ENCODE data around the gene TMEM72.

Gene TMEM72

GRCh38 chr10:44920252-44920651 lies 9.1 kb downstream of the TMEM72 start:
- DNase-seq (ENCODE audit: low read depth), result no peak

- DNase-seq (ENCODE audit: low read depth), result no peak
Measured at GRCh38 chr10:44921061-44921460, 9.9 kb downstream of the TMEM72 start.

- DNase-seq (ENCODE audit: low read depth), result no peak
Measured at GRCh38 chr10:44921506-44921905, 10.4 kb downstream of the TMEM72 start.

GRCh38 chr10:44922021-44922420 lies 10.9 kb downstream of the TMEM72 start:
- no peak for DNase-seq (ENCODE audit: low read depth)

GRCh38 chr10:44922796-44923545 lies 11.8 kb downstream of the TMEM72 start:
- DNase-seq (ENCODE audit: low read depth), result no peak

- DNase-seq (ENCODE audit: low read depth), result no peak
Measured at GRCh38 chr10:44923611-44924010, 12.5 kb downstream of the TMEM72 start.

GRCh38 chr10:44924261-44925040 lies 13.3 kb downstream of the TMEM72 start:
- no peak for DNase-seq (ENCODE audit: low read depth)

- DNase-seq (ENCODE audit: low read depth), result no peak
Measured at GRCh38 chr10:44925224-44925623, 14.1 kb downstream of the TMEM72 start.

- no peak for DNase-seq (ENCODE audit: low read depth)
Measured at GRCh38 chr10:44925811-44926750, 14.9 kb downstream of the TMEM72 start.

GRCh38 chr10:44926751-44927351 lies 15.7 kb downstream of the TMEM72 start:
- DNase-seq (ENCODE audit: low read depth), result no peak

GRCh38 chr10:44927352-44927751 lies 16.2 kb downstream of the TMEM72 start:
- no peak for DNase-seq (ENCODE audit: low read depth)

GRCh38 chr10:44928462-44928861 lies 17.3 kb downstream of the TMEM72 start:
- no peak for DNase-seq (ENCODE audit: low read depth)

GRCh38 chr10:44929356-44930255 lies 18.5 kb downstream of the TMEM72 start:
- no peak for DNase-seq (ENCODE audit: low read depth)

GRCh38 chr10:44930904-44931620 lies 19.9 kb downstream of the TMEM72 start:
- DNase-seq (ENCODE audit: low read depth), result no peak

GRCh38 chr10:44931621-44932516 lies 20.7 kb downstream of the TMEM72 start:
- no peak for DNase-seq (ENCODE audit: low read depth)

- peak; percentile 30 for DNase-seq (ENCODE audit: low read depth)
Measured at GRCh38 chr10:44932517-44933450, 21.6 kb downstream of the TMEM72 start.

GRCh38 chr10:44933451-44934321 lies 22.5 kb downstream of the TMEM72 start:
- DNase-seq (ENCODE audit: low read depth), result no peak
